H1 (cell line): ENCODE data around the gene TRAPPC3. TPM values are rescaled to one million over a fixed set of nuclear protein-coding genes. Genes with fewer than 3 reads are reported as not detected.

Source experiments
- ATF3 ChIP-seq: IDR thresholded peaks from 2 replicates; pipeline ENCODE4 v1.6.1; 2011; ENCODE audit warnings: low read depth, mild to moderate bottlenecking, low read length; ENCODE audit not compliant: insufficient read depth
- BCL11A ChIP-seq, 2 experiments: IDR thresholded peaks; one replicate each; pipeline ENCODE4 v1.6.1; 2011; ENCODE audit warnings: low read depth in 2 of 2, low read length in 2 of 2, mild to moderate bottlenecking in 2 of 2
- CHD1 ChIP-seq: IDR thresholded peaks from 2 replicates; pipeline ENCODE4 v1.6.1; 2012; ENCODE audit warnings: low read depth, low read length, improper control_type of control experiment
- POU5F1 ChIP-seq: IDR thresholded peaks from 2 replicates; pipeline ENCODE4 v1.6.1; 2011; ENCODE audit warnings: low read depth, mild to moderate bottlenecking, low read length, moderate library complexity
- SAP30 ChIP-seq: fragments of 300-600 bp; sonication (generic); IDR thresholded peaks from 2 replicates; pipeline ENCODE4 v1.7.1; 2012; ENCODE audit warnings: low read length, moderate library complexity, mild to moderate bottlenecking, inconsistent platforms; ENCODE audit not compliant: insufficient read depth, insufficient replicate concordance
- TAF1 ChIP-seq: IDR thresholded peaks from 2 replicates; pipeline ENCODE4 v1.6.1; 2011; ENCODE audit warnings: mild to moderate bottlenecking, low read depth, low read length
- TCF12 ChIP-seq: IDR thresholded peaks from 2 replicates; pipeline ENCODE4 v1.6.1; 2011; ENCODE audit warnings: low read depth, mild to moderate bottlenecking, low read length
- polyA plus RNA-seq, 7 experiments: library from polyadenylated mRNA; depleted of rRNA in 3 of 7; stranded (reverse) in 5 of 7; unstranded in 2 of 7; fragments of >200 nt in 5 of 7; fragments of 200-250 nt in 2 of 7; gene quantifications; 1 replicate in 5 of 7; 2 replicates in 1 of 7; 4 replicates in 1 of 7; pipeline versions ENCODE4 v1.2.1 to v1.2.3, GENCODE V29; 2011 to 2013; ENCODE audit warnings: missing spikeins in 2 of 7, mixed read lengths in 2 of 7
- total RNA-seq: library from RNA; stranded (reverse); fragmentation: NEBNext Ultra II Directional; extraction: Animal tissue kit (Norgen Biotek cat#: 25700); gene quantifications from 2 replicates; pipeline ENCODE4 v1.2.1, GENCODE V29; 2021

Gene TRAPPC3
- total and polyA plus RNA-seq, 2 of the 8 experiments (the other 6 are each of a cell fraction or from before 2014, with no cell fraction given), result 47.8 to 51.0 TPM

DNA sequence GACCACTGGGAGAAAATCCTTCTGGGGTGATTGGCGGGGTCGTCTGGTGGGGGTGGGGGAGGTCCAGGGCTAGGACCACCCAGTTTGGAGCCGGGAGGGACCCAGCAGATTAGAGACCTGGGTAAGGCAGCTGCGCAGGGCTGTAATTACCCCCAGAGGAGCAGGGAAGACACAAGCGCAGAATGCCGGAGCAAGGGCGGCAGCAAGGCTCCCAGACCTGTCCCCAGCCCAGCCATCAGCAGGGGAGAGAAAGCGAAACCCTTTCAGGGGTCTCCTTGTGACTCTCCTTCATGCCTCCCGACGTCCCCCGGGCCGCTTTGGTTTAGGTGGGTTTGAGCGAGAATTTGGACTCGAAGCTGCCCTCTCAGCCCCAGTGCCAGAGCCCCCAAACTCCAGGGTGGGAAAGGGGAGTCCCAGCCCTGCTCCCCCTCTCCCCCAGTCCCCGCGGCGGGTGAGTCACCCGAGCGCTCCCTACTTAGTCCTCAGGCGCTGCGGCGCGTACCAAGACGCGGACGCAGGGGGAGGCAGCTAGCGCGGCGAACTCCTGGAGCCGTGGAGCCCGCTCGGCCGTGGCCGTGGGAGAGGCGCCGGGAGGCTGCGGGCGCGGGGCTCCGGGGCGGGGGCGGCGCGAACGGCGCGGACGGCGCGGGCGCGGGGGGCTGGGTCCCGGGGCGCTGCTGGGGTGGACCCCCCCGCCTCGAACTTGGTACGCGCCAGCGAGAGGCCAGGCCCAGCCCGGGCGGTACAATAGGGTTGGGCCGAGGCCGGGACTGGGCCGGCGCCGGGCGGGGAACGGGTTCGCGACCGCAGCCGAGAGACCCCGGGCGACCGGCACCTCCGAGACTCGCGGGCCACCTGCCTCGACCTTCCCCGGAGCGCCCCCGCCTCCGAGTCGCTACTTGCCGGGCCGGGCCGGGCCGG lies 6.4 kb upstream of the TRAPPC3 start, which contains the start of gene MAP7D1 (continued):
- TF ChIP-seq CHD1, result peak; percentile 71; the same call in 1 of the 2 replicates
- TF ChIP-seq TAF1, result peak; percentile 56
- peak; percentile 49 for TF ChIP-seq SAP30
- TF ChIP-seq BCL11A (IDR thresholded peaks at IDR 0.05; ENCODE audit: low read depth in 2 of 2, low read length in 2 of 2), result no peak
- TF ChIP-seq ATF3, result 0 out of 2 replicates have a peak, but pooled peaks have one; percentile 10
- TF ChIP-seq POU5F1, result no peak
- peak; percentile 97 for TF ChIP-seq TCF12
